ENCODE data around the gene CCDC146.
"Not testable (repeated sequence)": the region's sequence is repeated elsewhere in the genome, so short reads cannot be mapped to it uniquely, and the experiment has no call there.

CCDC146 gene

GRCh38 chr7:77320137-77320536, 197.7 kb downstream of the CCDC146 start:
- H3K9ac ChIP-seq (ENCODE audit: low read length), result no peak overlapping the region
- H3K36me3 ChIP-seq (ENCODE audit: control insufficient read depth, insufficient read depth, low read length), result peaks cover 8% of the 10 kb centered on the region
- peaks cover 5% of the 10 kb centered on the region for H3K4me1 ChIP-seq (ENCODE audit: control insufficient read depth, insufficient read depth, low read length)
- H3K27me3 ChIP-seq (ENCODE audit: control insufficient read depth, insufficient read depth, low read length), result no peaks in the 10 kb centered on the region
- no peak overlapping the region for H3K4me3 ChIP-seq (ENCODE audit: low read length)
- no peak overlapping the region for H3K27ac ChIP-seq (ENCODE audit: low read depth, low read length)

- Histone ChIP-seq H3K27me3 (ENCODE audit: control insufficient read depth, insufficient read depth, low read length) (no peaks in the 10 kb centered on the region), H3K4me3 (ENCODE audit: low read length) (no peak overlapping the region), H3K4me1 (ENCODE audit: control insufficient read depth, insufficient read depth, low read length) (peaks cover under 1% of the 10 kb centered on the region), H3K27ac (ENCODE audit: low read depth, low read length) (no peak overlapping the region), H3K36me3 (ENCODE audit: control insufficient read depth, insufficient read depth, low read length) (peaks cover 8% of the 10 kb centered on the region), H3K9ac (ENCODE audit: low read length) (no peak overlapping the region)
These were observed 198.3 kb downstream of the CCDC146 start for GRCh38 chr7:77320714-77321113.

- H3K27me3 ChIP-seq (ENCODE audit: control insufficient read depth, insufficient read depth, low read length), result no peaks in the 10 kb centered on the region
- no peak overlapping the region for H3K27ac ChIP-seq (ENCODE audit: low read depth, low read length)
- H3K4me3 ChIP-seq (ENCODE audit: low read length), result no peak overlapping the region
- H3K36me3 ChIP-seq (ENCODE audit: control insufficient read depth, insufficient read depth, low read length), result peaks cover 8% of the 10 kb centered on the region
- H3K9ac ChIP-seq (ENCODE audit: low read length), result no peak overlapping the region
- H3K4me1 ChIP-seq (ENCODE audit: control insufficient read depth, insufficient read depth, low read length), result peaks cover 4% of the 10 kb centered on the region
These were observed 198.9 kb downstream of the CCDC146 start for GRCh38 chr7:77321300-77321699.

- Histone ChIP-seq H3K27ac (ENCODE audit: low read depth, low read length) (peak overlapping the region; percentile 75), H3K36me3 (ENCODE audit: control insufficient read depth, insufficient read depth, low read length) (peaks cover 5% of the 10 kb centered on the region), H3K27me3 (ENCODE audit: control insufficient read depth, insufficient read depth, low read length) (no peaks in the 10 kb centered on the region), H3K4me3 (ENCODE audit: low read length) (no peak overlapping the region), H3K4me1 (ENCODE audit: control insufficient read depth, insufficient read depth, low read length) (peaks cover 35% of the 10 kb centered on the region), H3K9ac (ENCODE audit: low read length) (no peak overlapping the region)
These were observed 203.7 kb downstream of the CCDC146 start for GRCh38 chr7:77326131-77326530.

DNA sequence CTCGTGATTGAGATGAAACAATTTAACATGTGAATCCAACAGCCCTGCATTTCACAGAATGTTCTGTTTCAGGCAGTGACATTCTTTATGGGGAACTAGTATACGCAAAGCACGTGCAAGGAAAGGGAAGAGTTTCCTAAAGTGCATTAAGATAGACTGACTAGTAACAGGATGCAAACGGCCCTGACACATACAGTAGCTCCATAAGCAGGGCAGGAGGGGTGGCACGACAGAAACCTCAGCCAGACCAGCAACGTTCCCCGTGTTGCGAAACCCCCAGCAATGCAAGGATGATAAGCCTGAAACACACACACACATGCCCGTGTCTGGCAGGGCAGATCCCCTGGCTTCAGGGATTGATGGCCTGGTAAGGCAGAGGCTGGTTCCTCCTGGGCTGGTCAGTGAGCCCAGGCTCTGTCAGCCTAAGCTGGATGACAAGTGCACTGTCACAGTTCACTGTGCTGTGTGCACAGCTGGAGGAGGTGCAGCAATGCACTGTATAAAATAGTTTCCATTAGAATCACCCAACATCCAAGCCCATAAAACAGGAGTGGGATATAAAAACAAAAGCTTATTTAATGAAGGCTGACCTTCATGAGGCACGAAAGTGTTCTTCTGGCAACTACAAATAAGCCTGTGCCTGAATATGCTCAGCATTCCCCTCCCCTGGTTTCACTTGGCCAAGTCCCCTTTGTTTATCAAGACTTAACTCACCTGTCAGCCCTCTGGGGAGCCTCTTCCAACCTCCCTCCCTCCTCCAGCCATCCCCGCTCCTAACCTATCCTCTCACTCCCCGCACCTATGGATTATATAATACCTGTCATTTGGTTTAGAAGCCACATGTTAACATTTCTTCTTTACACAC, 204.9 kb downstream of the CCDC146 start:
- Histone ChIP-seq H3K9ac (ENCODE audit: low read length) (no peak overlapping the region), H3K36me3 (ENCODE audit: control insufficient read depth, insufficient read depth, low read length) (no peaks in the 10 kb centered on the region), H3K4me3 (ENCODE audit: low read length) (no peak overlapping the region), H3K27me3 (ENCODE audit: control insufficient read depth, insufficient read depth, low read length) (no peaks in the 10 kb centered on the region), H3K27ac (ENCODE audit: low read depth, low read length) (peak overlapping the region; percentile 75), H3K4me1 (ENCODE audit: control insufficient read depth, insufficient read depth, low read length) (peaks cover 44% of the 10 kb centered on the region)

GRCh38 chr7:77327932-77328628, 205.7 kb downstream of the CCDC146 start:
- H3K36me3 ChIP-seq (ENCODE audit: control insufficient read depth, insufficient read depth, low read length), result no peaks in the 10 kb centered on the region
- H3K27ac ChIP-seq (ENCODE audit: low read depth, low read length), result peak overlapping the region; percentile 75
- H3K4me3 ChIP-seq (ENCODE audit: low read length), result peak overlapping the region; percentile 25
- no peaks in the 10 kb centered on the region for H3K27me3 ChIP-seq (ENCODE audit: control insufficient read depth, insufficient read depth, low read length)
- peaks cover 44% of the 10 kb centered on the region for H3K4me1 ChIP-seq (ENCODE audit: control insufficient read depth, insufficient read depth, low read length)
- H3K9ac ChIP-seq (ENCODE audit: low read length), result no peak overlapping the region

- H3K27ac ChIP-seq (ENCODE audit: low read depth, low read length), result peak overlapping the region; percentile 75
- H3K4me1 ChIP-seq (ENCODE audit: control insufficient read depth, insufficient read depth, low read length), result peaks cover 44% of the 10 kb centered on the region
- no peaks in the 10 kb centered on the region for H3K36me3 ChIP-seq (ENCODE audit: control insufficient read depth, insufficient read depth, low read length)
- no peak overlapping the region for H3K4me3 ChIP-seq (ENCODE audit: low read length)
- H3K9ac ChIP-seq (ENCODE audit: low read length), result no peak overlapping the region
- H3K27me3 ChIP-seq (ENCODE audit: control insufficient read depth, insufficient read depth, low read length), result no peaks in the 10 kb centered on the region
These were observed 206.3 kb downstream of the CCDC146 start for GRCh38 chr7:77328669-77329068.

DNA sequence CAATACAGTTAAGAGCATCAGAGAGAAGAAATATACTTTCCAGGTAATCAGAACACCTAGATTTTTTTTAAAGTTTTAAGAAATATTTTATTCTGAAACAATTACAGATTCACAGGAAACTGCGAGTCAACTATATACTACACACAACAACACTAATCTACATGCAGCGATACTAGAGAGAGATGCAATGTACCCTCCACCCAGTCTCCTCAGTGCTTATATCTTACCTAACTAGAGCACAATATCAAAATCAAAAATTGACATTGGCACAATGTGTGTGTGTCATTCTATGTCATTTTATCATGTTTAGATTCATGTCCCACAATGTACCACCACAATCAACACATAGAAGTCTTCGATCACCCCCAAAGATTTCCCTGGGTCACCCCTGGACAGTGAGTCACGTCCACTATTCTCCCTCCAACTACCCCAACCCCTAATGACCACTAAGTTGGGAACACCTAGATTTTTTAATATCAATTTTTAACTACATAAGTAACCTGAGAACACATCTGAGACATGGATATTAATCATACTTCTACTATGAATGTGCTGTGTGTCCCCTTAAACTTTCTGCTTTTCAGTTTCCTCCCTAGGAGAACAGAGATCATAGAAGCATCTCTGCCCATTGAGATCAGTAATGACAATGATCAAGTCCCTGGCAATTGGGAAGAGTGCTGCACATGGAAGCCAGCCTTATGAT, 207.2 kb downstream of the CCDC146 start:
- H3K27ac ChIP-seq (ENCODE audit: low read depth, low read length), result peak overlapping the region; percentile 38

GRCh38 chr7:77330169-77330882, 207.9 kb downstream of the CCDC146 start:
- H3K4me1 ChIP-seq (ENCODE audit: control insufficient read depth, insufficient read depth, low read length), result peaks cover 47% of the 10 kb centered on the region
- peak overlapping the region; percentile 38 for H3K27ac ChIP-seq (ENCODE audit: low read depth, low read length)
- H3K4me3 ChIP-seq (ENCODE audit: low read length), result no peak overlapping the region
- no peaks in the 10 kb centered on the region for H3K36me3 ChIP-seq (ENCODE audit: control insufficient read depth, insufficient read depth, low read length)
- no peaks in the 10 kb centered on the region for H3K27me3 ChIP-seq (ENCODE audit: control insufficient read depth, insufficient read depth, low read length)
- H3K9ac ChIP-seq (ENCODE audit: low read length), result no peak overlapping the region

More for the DNA sequence above, 207.2 kb downstream of the CCDC146 start:
- no peak overlapping the region for H3K9ac ChIP-seq (ENCODE audit: low read length)
- no peaks in the 10 kb centered on the region for H3K27me3 ChIP-seq (ENCODE audit: control insufficient read depth, insufficient read depth, low read length)
- peaks cover 44% of the 10 kb centered on the region for H3K4me1 ChIP-seq (ENCODE audit: control insufficient read depth, insufficient read depth, low read length)
- no peaks in the 10 kb centered on the region for H3K36me3 ChIP-seq (ENCODE audit: control insufficient read depth, insufficient read depth, low read length)
- H3K4me3 ChIP-seq (ENCODE audit: low read length), result no peak overlapping the region

- H3K27me3 ChIP-seq (ENCODE audit: control insufficient read depth, insufficient read depth, low read length), result no peaks in the 10 kb centered on the region
- no peak overlapping the region for H3K4me3 ChIP-seq (ENCODE audit: low read length)
- H3K9ac ChIP-seq (ENCODE audit: low read length), result no peak overlapping the region
- peaks cover 41% of the 10 kb centered on the region for H3K4me1 ChIP-seq (ENCODE audit: control insufficient read depth, insufficient read depth, low read length)
- no peak overlapping the region for H3K27ac ChIP-seq (ENCODE audit: low read depth, low read length)
- H3K36me3 ChIP-seq (ENCODE audit: control insufficient read depth, insufficient read depth, low read length), result no peaks in the 10 kb centered on the region
These were observed 209.7 kb downstream of the CCDC146 start for GRCh38 chr7:77331938-77332695.

- H3K4me3 ChIP-seq (ENCODE audit: low read length); H3K27ac ChIP-seq (ENCODE audit: low read depth, low read length); H3K9ac ChIP-seq (ENCODE audit: low read length); H3K27me3 ChIP-seq (ENCODE audit: control insufficient read depth, insufficient read depth, low read length); H3K36me3 ChIP-seq (ENCODE audit: control insufficient read depth, insufficient read depth, low read length): not testable (repeated sequence)
- H3K4me1 ChIP-seq (ENCODE audit: control insufficient read depth, insufficient read depth, low read length), result peaks cover 23% of the 10 kb centered on the region
These were observed 211.6 kb downstream of the CCDC146 start for GRCh38 chr7:77334039-77334438.
